Osteoblast (primary cell): Measurements from ENCODE around the gene CXXC4. TPM values are rescaled to one million over a fixed set of nuclear protein-coding genes. Genes with fewer than 3 reads are reported as not detected.

ENCODE experiments used
- DNase-seq: peaks from one replicate; pipeline ENCODE4 v3.0.0; 2011; ENCODE audit warnings: low spot score, mixed read lengths; ENCODE audit not compliant: insufficient read length; ENCODE audit errors: missing footprints
- H2AFZ ChIP-seq: 2 replicates; pipeline ENCODE4 v1.6.0; 2011; ENCODE audit warnings: mild to moderate bottlenecking, low read length
- H3K27ac ChIP-seq: 2 replicates; pipeline ENCODE4 v1.5.1; 2011; ENCODE audit warnings: mild to moderate bottlenecking, low read depth, low read length, moderate library complexity
- H3K27me3 ChIP-seq: 2 replicates; pipeline ENCODE4 v1.6.0; 2012; ENCODE audit warnings: mild to moderate bottlenecking, control low read depth, inconsistent platforms, low read length, moderate library complexity; ENCODE audit not compliant: insufficient read depth
- H3K36me3 ChIP-seq: 2 replicates; pipeline ENCODE4 v1.5.1; 2011; ENCODE audit warnings: mild to moderate bottlenecking, low read length, control low read depth, moderate library complexity; ENCODE audit not compliant: insufficient read depth
- H3K4me1 ChIP-seq: 2 replicates; pipeline ENCODE4 v1.5.1; 2011; ENCODE audit warnings: mild to moderate bottlenecking, low read length, control low read depth, moderate library complexity; ENCODE audit not compliant: insufficient read depth
- H3K4me2 ChIP-seq: 2 replicates; pipeline ENCODE4 v1.6.0; 2011; ENCODE audit warnings: mild to moderate bottlenecking, low read length; ENCODE audit not compliant: insufficient read depth
- H3K4me3 ChIP-seq: fragments of 200-600 bp; sonication (generic); 3 replicates; pipeline ENCODE4 v1.5.1; 2012; ENCODE audit warnings: mild to moderate bottlenecking, low read length, inconsistent platforms; ENCODE audit not compliant: insufficient read depth
- H3K79me2 ChIP-seq: 2 replicates; pipeline ENCODE4 v1.6.0; 2012; ENCODE audit warnings: mild to moderate bottlenecking, low read length, control low read depth, inconsistent platforms; ENCODE audit not compliant: insufficient read depth
- H3K9me3 ChIP-seq: 2 replicates; pipeline ENCODE4 v1.5.1; 2011; ENCODE audit warnings: low read depth, low read length, control low read depth
- H4K20me1 ChIP-seq: 2 replicates; pipeline ENCODE4 v1.6.0; 2012; ENCODE audit warnings: mild to moderate bottlenecking, low read length, control low read depth; ENCODE audit not compliant: insufficient read depth
- total RNA-seq: library from RNA; depleted of rRNA; stranded (reverse); fragments of >200 nt; gene quantifications from 2 replicates; pipeline ENCODE4 v1.2.3, GENCODE V29; 2012
- TF ChIP-seq, protein P1 (sequence below): IDR thresholded peaks from 2 replicates; pipeline ENCODE4 v1.5.1; 2011; ENCODE audit warnings: mild to moderate bottlenecking, low read depth, low read length, moderate library complexity; ENCODE audit errors: extremely low read depth

CXXC4 gene
- total RNA-seq, 1 donor: not detected

DNA sequence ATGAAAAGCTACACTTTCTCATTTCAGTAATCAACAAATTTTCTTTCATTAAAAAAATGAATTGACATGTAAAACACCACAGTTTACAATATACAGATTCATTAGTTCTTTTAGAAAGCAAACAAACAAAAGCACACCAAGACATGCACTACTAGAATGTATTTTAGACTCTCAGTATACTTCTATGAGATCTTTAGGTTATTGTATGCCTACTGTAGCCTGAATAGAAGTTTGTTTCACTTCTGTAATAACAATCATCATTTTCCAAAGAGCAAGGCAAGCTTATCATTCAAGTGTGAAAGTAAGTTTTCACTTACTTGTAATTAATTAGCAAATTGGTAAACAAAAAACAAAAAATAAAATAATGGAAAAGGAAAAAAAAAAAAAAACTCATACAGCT is 24.9 kb downstream of the CXXC4 start:
- Histone ChIP-seq H3K4me2 (no peak overlapping the region), H3K4me1 (no peaks in the 10 kb centered on the region), H2AFZ (no peak overlapping the region), H3K9me3 (no peaks in the 10 kb centered on the region), H3K27ac (no peak overlapping the region), H3K27me3 (no peaks in the 10 kb centered on the region), H3K36me3 (no peaks in the 10 kb centered on the region), H3K79me2 (no peaks in the 10 kb centered on the region), H3K4me3 (no peak overlapping the region), H4K20me1 (no peaks in the 10 kb centered on the region)
- TF ChIP-seq, protein P1, sequence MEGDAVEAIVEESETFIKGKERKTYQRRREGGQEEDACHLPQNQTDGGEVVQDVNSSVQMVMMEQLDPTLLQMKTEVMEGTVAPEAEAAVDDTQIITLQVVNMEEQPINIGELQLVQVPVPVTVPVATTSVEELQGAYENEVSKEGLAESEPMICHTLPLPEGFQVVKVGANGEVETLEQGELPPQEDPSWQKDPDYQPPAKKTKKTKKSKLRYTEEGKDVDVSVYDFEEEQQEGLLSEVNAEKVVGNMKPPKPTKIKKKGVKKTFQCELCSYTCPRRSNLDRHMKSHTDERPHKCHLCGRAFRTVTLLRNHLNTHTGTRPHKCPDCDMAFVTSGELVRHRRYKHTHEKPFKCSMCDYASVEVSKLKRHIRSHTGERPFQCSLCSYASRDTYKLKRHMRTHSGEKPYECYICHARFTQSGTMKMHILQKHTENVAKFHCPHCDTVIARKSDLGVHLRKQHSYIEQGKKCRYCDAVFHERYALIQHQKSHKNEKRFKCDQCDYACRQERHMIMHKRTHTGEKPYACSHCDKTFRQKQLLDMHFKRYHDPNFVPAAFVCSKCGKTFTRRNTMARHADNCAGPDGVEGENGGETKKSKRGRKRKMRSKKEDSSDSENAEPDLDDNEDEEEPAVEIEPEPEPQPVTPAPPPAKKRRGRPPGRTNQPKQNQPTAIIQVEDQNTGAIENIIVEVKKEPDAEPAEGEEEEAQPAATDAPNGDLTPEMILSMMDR: no peak
- DNase-seq: no peak

DNA sequence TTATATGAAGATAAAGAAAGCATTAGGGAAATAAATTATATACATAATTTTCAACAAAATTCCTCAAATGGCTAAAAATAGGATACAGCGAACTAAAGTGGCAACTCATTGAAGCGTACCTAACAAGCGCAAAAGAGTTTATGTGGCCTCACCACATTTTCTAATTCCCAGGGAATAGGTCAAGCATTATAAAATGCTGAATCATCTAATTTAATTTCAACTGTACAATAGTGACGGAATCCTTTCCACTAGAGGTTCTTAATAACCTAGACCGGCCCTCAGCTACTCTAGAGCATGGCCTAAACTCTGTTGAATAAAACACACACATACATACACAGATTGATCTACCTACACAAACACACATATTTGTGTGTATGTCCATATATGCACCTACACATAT is 29.1 kb downstream of the CXXC4 start:
- H3K27me3 ChIP-seq: no peaks in the 10 kb centered on the region
- H3K4me3 ChIP-seq: no peak overlapping the region
- no peaks in the 10 kb centered on the region for H3K79me2 ChIP-seq
- H3K4me2 ChIP-seq: no peak overlapping the region
- no peak overlapping the region for H3K27ac ChIP-seq
- H2AFZ ChIP-seq: no peak overlapping the region
- DNase-seq: no peak
- TF ChIP-seq, protein P1: no peak
- H3K9me3 ChIP-seq: no peaks in the 10 kb centered on the region
- no peaks in the 10 kb centered on the region for H4K20me1 ChIP-seq
- no peaks in the 10 kb centered on the region for H3K36me3 ChIP-seq
- H3K4me1 ChIP-seq: no peaks in the 10 kb centered on the region

DNA sequence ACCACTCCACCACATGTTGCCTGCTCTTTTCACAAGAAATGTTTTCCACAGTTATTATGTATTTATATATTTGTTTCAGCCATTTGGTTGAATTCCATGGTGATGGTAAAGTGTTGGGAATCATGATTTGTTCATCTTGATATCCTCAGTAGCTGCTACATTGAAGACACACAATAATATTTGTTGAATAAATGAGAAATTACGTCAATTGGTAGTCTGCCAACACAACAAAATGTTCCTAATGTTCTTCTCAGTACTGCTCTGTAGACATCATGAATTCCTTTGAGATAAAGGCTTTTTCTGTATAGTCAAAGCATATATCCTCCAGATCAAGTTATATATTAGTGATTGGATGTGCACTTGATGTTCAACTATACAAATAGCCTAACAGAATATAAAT is 29.5 kb downstream of the CXXC4 start:
- Histone ChIP-seq H3K79me2 (no peaks in the 10 kb centered on the region), H3K36me3 (no peaks in the 10 kb centered on the region), H2AFZ (no peak overlapping the region), H3K9me3 (no peaks in the 10 kb centered on the region), H3K4me2 (no peak overlapping the region), H3K4me3 (no peak overlapping the region), H3K27ac (no peak overlapping the region), H3K27me3 (no peaks in the 10 kb centered on the region), H4K20me1 (no peaks in the 10 kb centered on the region), H3K4me1 (no peaks in the 10 kb centered on the region)
- no peak for DNase-seq
- TF ChIP-seq, protein P1: no peak

DNA sequence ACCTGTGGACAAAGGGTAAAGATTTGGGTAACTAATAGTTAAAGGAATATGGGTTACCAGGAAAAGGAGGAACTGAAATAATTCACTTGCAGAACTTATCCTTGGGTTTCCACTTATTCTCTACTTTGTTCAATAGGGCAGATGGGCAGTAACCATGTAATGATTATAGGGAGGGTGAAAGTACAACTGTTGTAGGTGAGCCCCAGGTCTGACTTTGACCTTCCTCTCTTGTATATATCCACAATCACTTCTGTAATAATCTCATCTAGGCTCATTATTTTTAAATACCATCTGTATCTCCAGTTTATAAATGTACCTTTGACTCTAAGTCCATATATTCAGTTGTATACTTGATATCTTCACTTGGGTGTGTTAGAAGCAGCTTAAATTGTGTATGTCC is 32.1 kb downstream of the CXXC4 start:
- H2AFZ ChIP-seq: no peak overlapping the region
- H4K20me1 ChIP-seq: no peaks in the 10 kb centered on the region
- H3K9me3 ChIP-seq: no peaks in the 10 kb centered on the region
- no peaks in the 10 kb centered on the region for H3K79me2 ChIP-seq
- no peaks in the 10 kb centered on the region for H3K27me3 ChIP-seq
- H3K27ac ChIP-seq: no peak overlapping the region
- H3K4me3 ChIP-seq: no peak overlapping the region
- no peaks in the 10 kb centered on the region for H3K4me1 ChIP-seq
- H3K36me3 ChIP-seq: no peaks in the 10 kb centered on the region
- no peak for DNase-seq
- no peak overlapping the region for H3K4me2 ChIP-seq
- TF ChIP-seq, protein P1: no peak
